ENCODE results near the gene TAF9B.

GRCh38 chrX:78181307-78181706 is 41.9 kb upstream of the TAF9B start:
- TF ChIP-seq EP300 (IDR thresholded peaks at IDR 0.05) (no peak), POLR2A (IDR thresholded peaks at IDR 0.05) (no peak)
